KBM-7 (cell line): ENCODE results near the gene TCEANC2.

Experiments
- DNase-seq: peaks from one replicate; pipeline ENCODE4 v3.0.0-alpha.2; 2015
- in situ Hi-C: fragments of 300-500 bp; cut with MboI; formaldehyde crosslinking; loops from 2 replicates; pipeline ENCODE4 v1.14.3; 2020; ENCODE audit warnings: low sequenced_read_pairs, low pct_unique_long_range_greater_than_20kb, mixed read lengths

The TCEANC2 gene

GRCh38 chr1:54125386-54126070 lies 72.1 kb downstream of the TCEANC2 start:
- in situ Hi-C loops = no loop called here
- peak; percentile 19 for DNase-seq

GRCh38 chr1:54126271-54126815 lies 72.9 kb downstream of the TCEANC2 start:
- in situ Hi-C loops = no loop called here

GRCh38 chr1:54127594-54128300 lies 74.3 kb downstream of the TCEANC2 start:
- DNase-seq = no peak
- in situ Hi-C loops = no loop called here

More at GRCh38 chr1:54126271-54126815, 72.9 kb downstream of the TCEANC2 start:
- no peak for DNase-seq

- DNase-seq = no peak
- in situ Hi-C loops = no loop called here
Observed at GRCh38 chr1:54129858-54130257, 76.5 kb downstream of the TCEANC2 start.

- in situ Hi-C loops = no loop called here
- DNase-seq = no peak
Observed at GRCh38 chr1:54131419-54131818, 78.0 kb downstream of the TCEANC2 start.

DNA sequence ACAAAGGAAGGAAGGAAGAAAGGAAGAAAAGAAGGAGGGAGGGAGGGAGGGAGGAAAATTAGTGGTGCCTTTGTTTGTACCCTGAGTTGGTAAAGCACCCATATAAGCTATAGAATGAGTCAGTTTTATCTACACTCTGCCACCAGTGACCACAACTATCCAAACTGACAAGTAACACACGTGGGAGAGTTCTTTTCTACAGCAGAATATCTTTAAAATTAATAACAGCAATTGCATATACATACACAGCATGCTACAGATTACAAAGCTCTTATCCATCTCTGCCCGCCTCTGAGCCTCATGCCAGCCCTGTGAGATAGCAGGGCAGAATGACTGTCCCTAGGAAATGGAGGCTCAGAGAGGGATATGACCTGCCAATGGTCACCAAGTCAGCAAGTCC lies 79.1 kb downstream of the TCEANC2 start:
- in situ Hi-C loops = no loop called here
- DNase-seq = no peak

DNA sequence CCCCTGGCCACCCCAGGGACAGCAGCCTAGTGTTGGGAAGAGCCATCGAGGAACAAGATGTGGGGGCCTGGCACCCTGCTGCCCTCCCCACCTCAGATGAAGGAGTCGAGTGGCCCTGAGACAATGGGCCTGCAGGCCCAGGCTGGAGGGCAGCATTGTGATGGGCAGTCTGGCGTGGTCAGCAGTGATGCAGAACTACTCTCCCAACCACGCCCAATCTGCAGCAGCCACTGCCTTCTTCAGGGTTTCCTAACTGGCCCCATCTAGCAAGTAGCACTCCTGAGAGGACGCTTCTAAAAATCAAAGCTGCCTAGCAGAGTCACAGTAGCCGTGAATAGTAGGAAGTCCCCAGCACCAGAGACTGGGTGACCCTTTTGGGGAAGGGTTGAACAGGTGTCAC lies 80.9 kb downstream of the TCEANC2 start:
- in situ Hi-C loops = no loop called here
- DNase-seq = no peak

- no peak for DNase-seq
- in situ Hi-C loops = no loop called here
Observed at GRCh38 chr1:54135436-54136120, 82.2 kb downstream of the TCEANC2 start.

GRCh38 chr1:54136269-54136896 lies 83.0 kb downstream of the TCEANC2 start:
- no peak for DNase-seq
- in situ Hi-C loops = no loop called here

GRCh38 chr1:54136963-54137533 lies 83.6 kb downstream of the TCEANC2 start:
- peak; percentile 39 for DNase-seq
- in situ Hi-C loops = no loop called here

DNA sequence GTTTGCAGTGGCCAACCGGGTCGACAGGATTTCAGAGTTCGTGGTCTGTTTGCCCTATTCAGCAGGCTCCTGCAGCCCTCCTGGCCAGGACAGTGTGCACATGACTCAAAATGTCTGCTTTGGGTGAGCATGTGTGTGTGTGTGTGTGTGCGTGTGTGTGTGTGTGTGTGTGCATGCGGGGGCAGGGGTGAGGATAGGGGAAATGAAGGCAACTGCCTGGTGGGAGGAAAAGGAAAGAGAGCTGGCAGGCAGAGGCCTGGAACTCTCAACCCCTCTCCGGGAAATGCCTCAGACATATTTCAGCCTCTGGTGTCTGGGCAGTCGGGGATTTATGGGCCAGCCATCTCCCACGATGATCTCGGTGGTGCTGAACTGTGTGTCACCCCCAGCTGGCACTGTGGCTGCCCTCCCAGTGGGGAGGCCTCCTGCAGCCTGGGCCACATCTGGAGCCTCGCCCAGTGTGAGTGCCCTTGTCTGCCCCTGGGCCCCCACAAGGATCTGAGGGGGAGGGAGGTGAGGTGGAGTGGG lies 84.2 kb downstream of the TCEANC2 start:
- DNase-seq = peak; percentile 61
- in situ Hi-C loops = no loop called here

- in situ Hi-C loops = no loop called here
- no peak for DNase-seq
Observed at GRCh38 chr1:54138994-54139393, 85.6 kb downstream of the TCEANC2 start.

DNA sequence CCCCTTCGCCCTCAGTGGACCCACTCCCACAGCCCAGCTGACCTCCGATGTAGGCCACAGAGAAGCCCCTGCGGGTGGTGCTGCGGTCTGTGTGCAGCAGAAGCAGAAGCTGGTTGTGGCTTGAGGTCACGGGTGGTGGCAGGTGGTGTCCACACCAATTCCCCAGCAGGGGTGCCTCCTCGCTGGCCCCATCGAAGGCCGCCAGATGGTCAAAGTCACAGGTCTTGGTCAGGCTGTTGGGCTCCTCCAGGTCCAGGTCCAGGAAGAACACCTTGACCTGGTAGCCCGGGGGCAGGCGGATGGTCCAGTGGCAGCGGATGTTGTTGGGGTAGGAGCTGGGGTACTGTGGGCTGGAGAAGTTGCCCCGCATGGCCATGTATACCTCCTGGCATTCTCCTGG lies 86.3 kb downstream of the TCEANC2 start:
- DNase-seq = no peak
- in situ Hi-C loops = no loop called here

DNA sequence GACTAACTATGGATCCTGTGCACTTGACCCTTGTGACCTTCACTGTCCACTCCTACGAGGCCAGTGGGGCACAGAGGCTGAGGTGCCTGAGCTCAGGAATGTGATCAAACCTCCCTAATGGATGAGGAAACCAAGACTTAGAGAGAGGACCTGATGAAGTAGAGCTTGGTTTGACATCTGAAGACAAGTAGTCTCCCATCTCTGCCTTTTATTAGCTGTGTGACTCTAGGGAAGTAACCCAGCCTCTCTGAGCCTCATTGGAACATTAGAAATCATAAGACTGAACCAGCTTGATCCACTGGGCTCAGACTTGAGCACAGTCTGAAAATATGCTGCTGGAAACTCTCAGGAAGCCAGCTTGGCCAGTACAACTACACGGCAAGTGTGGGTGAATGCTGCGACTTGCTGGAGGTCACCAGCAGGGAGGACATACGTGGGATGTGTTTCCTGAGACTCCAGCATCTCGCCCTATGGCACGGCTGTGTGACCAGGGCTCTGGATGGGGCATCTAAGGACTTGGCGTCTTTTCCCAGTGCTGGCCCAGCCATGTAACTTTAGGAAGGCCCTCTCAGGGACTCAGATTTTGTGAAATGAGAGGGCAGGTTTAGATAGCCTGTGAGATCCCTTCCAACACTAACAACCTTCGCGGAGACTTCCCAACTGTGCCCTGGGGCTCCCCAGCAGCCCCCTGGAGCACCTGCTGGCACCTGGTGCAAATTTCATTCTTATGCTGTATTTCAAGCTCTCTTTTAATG lies 88.9 kb downstream of the TCEANC2 start:
- in situ Hi-C loops = no loop called here

DNA sequence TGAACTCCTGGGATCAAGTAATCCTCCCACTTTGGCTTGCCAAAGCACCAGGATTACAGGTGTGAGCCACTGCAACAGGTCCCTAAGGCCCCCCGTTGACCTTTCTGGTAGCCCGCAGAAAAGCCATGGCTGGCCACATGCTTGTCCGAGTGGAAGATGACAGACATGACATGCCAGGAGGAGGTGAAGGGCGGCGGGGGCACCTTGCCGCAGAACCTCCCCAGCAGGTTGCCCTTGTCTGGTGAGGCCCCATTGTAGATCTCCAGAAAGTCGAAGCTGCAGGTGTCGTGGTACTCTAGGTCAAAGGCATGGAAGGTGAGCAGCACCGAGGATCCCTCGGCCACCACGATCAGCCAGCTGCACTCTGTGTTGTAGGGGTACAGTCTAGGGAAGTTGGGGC lies 91.0 kb downstream of the TCEANC2 start:
- in situ Hi-C loops = no loop called here
- DNase-seq = no peak

More for the DNA sequence above, 88.9 kb downstream of the TCEANC2 start:
- DNase-seq = no peak

GRCh38 chr1:54149734-54150133 lies 96.3 kb downstream of the TCEANC2 start:
- DNase-seq = no peak
- in situ Hi-C loops = no loop called here

DNA sequence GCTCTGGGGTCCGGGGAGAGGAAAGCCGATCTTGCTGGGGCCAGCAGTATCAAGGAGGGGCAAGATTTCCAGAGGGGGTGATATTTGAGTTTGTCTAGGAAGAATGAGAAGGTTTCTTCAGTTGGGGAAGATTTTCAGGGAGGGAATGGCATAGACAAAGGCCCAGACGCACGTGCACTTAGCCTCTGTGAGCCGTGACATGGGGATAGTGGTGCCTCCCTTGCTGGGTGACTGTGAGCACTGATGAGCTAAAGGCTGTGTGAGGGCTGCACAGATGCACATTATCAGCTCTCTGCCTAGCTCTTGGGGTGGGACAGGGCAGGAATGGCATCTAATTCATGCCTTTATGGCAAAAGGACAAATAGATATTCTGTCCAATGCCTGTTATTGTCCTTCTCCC lies 97.6 kb downstream of the TCEANC2 start:
- no peak for DNase-seq
- in situ Hi-C loops = no loop called here

DNA sequence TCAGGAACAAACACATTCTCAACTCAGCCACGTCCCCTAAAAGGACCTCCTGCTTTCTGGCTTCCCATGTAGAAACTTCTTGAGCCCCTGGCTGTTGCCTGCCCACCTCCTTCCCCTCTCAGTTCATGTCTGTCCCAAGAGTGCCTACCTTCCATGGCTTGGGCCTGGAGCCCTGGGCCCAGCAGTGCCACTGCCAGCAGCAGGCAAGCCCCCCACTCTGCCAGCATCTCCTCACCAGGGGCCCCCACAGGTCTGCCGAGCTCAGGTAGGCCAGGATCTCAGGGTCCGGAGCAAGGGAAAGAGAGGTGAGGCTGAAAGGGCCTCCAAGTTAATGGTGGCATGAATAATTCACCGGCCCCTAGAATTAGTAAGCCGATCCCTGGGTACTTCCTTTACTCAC lies 99.3 kb downstream of the TCEANC2 start, which contains the start of gene CDCP2:
Gene CDCP2 (minus strand): TSS at position 305 of the 400 bp plus-strand sequence. CDS start 78 bp downstream, at position 227.
- in situ Hi-C loops = no loop called here
- DNase-seq = no peak
